K562 (cell line): ENCODE data around the gene CAMK2N1. TPM values are rescaled to one million over a fixed set of nuclear protein-coding genes. Genes with fewer than 3 reads are reported as not detected.

Experiments used
- C11orf30 ChIP-seq: fragments of 450-650 bp; IDR thresholded peaks from 2 replicates; pipeline ENCODE4 v1.6.1; 2016; ENCODE audit warnings: low read depth, mild to moderate bottlenecking
- CTBP1 ChIP-seq: fragments of 450-650 bp; IDR thresholded peaks from 2 replicates; pipeline ENCODE4 v1.6.1; 2016; ENCODE audit warnings: borderline replicate concordance
- E2F4 ChIP-seq: sonication (generic); formaldehyde crosslinking; IDR thresholded peaks from 2 replicates; pipeline ENCODE4 v1.8.0; 2022; ENCODE audit warnings: mild to moderate bottlenecking, low read depth, missing genetic modification reagents
- E2F5 ChIP-seq: sonication (generic); formaldehyde crosslinking; IDR thresholded peaks from 2 replicates; pipeline ENCODE4 v1.8.0; 2022; ENCODE audit warnings: mild to moderate bottlenecking, missing genetic modification reagents
- FOXA1 ChIP-seq: fragments of 450-650 bp; IDR thresholded peaks from 2 replicates; pipeline ENCODE4 v1.6.1; 2016; ENCODE audit warnings: mild to moderate bottlenecking, borderline replicate concordance
- FOXA3 ChIP-seq, 2 experiments: fragments of 450-650 bp in 1 of 2; sonication (generic) in 1 of 2; formaldehyde crosslinking; IDR thresholded peaks in 1 of 2; conservative IDR thresholded peaks in 1 of 2; 2 replicates each; pipeline versions ENCODE4 v1.4.0 to v1.8.0; 2020 to 2022; ENCODE audit warnings: mild to moderate bottlenecking in 2 of 2, missing genetic modification reagents in 1 of 2
- GTF2A2 ChIP-seq: IDR thresholded peaks from 2 replicates; pipeline ENCODE4 v1.6.1; 2016; ENCODE audit warnings: mild to moderate bottlenecking, missing genetic modification characterization, missing compliant biosample characterization
- HNRNPUL1 ChIP-seq: fragments of 200-400 bp; formaldehyde crosslinking; IDR thresholded peaks from 2 replicates; pipeline ENCODE4 v1.6.1; 2017; ENCODE audit warnings: low read length
- KDM5B ChIP-seq: fragments of 200-600 bp; sonication (generic); IDR thresholded peaks from 2 replicates; pipeline ENCODE4 v1.6.1; 2012; ENCODE audit warnings: low read depth, mild to moderate bottlenecking, moderate library complexity, low read length, control low read depth, inconsistent platforms; ENCODE audit not compliant: insufficient replicate concordance
- KLF6 ChIP-seq: fragments of 250-450 bp; sonication (Bioruptor Pico); IDR thresholded peaks from 2 replicates; pipeline ENCODE4 v1.4.0; 2020; ENCODE audit warnings: mild to moderate bottlenecking, moderate library complexity, borderline replicate concordance
- NCOA1 ChIP-seq: fragments of 450-650 bp; IDR thresholded peaks from 2 replicates; pipeline ENCODE4 v1.6.1; 2016; ENCODE audit warnings: low read depth
- PBX2 ChIP-seq, 2 experiments: IDR thresholded peaks in 1 of 2; conservative IDR thresholded peaks in 1 of 2; 2 replicates each; pipeline ENCODE4 v1.6.1; 2016; ENCODE audit warnings: low read depth in 2 of 2, mild to moderate bottlenecking in 1 of 2, missing compliant biosample characterization in 1 of 2, missing genetic modification characterization in 1 of 2, moderate library complexity in 1 of 2
- PHB ChIP-seq: fragments of 250-450 bp; sonication (Bioruptor Pico); IDR thresholded peaks from 2 replicates; pipeline ENCODE4 v1.5.0; 2021
- RUNX1 ChIP-seq: sonication (generic); IDR thresholded peaks from 2 replicates; pipeline ENCODE4 v1.6.1; 2016; ENCODE audit warnings: antibody characterized with exemption, low read depth
- SETDB1 ChIP-seq: IDR thresholded peaks from one replicate; pipeline ENCODE4 v1.6.1; 2012; ENCODE audit warnings: low read length, control low read depth, inconsistent platforms
- SMARCA4 ChIP-seq: fragments of 450-650 bp; IDR thresholded peaks from 2 replicates; pipeline ENCODE4 v1.6.1; 2016
- SREBF2 ChIP-seq: sonication (generic); formaldehyde crosslinking; IDR thresholded peaks from 2 replicates; pipeline ENCODE4 v1.4.0; 2020; ENCODE audit warnings: mild to moderate bottlenecking, missing genetic modification reagents
- SRSF3 ChIP-seq: fragments of 200-400 bp; formaldehyde crosslinking; IDR thresholded peaks from 2 replicates; pipeline ENCODE4 v1.6.1; 2016; ENCODE audit warnings: mild to moderate bottlenecking, low read length, moderate library complexity; ENCODE audit not compliant: insufficient read depth
- ZKSCAN1 ChIP-seq: fragments of 150-350 bp; IDR thresholded peaks from 2 replicates; pipeline ENCODE4 v1.6.1; 2016; ENCODE audit warnings: low read depth, low read length
- ZNF165 ChIP-seq: fragments of 250-450 bp; sonication (Bioruptor Pico); IDR thresholded peaks from 2 replicates; pipeline ENCODE4 v1.4.0; 2020; ENCODE audit warnings: borderline replicate concordance
- ZNF408 ChIP-seq: fragments of 250-450 bp; sonication (Bioruptor Pico); IDR thresholded peaks from 2 replicates; pipeline ENCODE4 v1.4.0; 2020; ENCODE audit warnings: low read depth, mild to moderate bottlenecking, moderate library complexity
- ZNF436 ChIP-seq: fragments of 250-450, 450-650 bp; sonication (Bioruptor Pico); formaldehyde crosslinking; IDR thresholded peaks from 2 replicates; pipeline ENCODE4 v1.7.0; 2020; ENCODE audit warnings: mild to moderate bottlenecking
- polyA plus RNA-seq, 8 experiments: library from polyadenylated mRNA; depleted of rRNA in 4 of 8; stranded (reverse) in 5 of 8; unstranded in 3 of 8; fragments of >200 nt; fragmentation: Nextera tagmentation in 2 of 8; fragmentation: Illumina TruSeq in 1 of 8; extraction: Ambion mirVana in 2 of 8; extraction: Trizol in 1 of 8; gene quantifications; 2 replicates each; pipeline versions ENCODE4 v1.2.1 to v1.2.3, GENCODE V29; 2011 to 2014; ENCODE audit warnings: inconsistent platforms in 1 of 8, missing spikeins in 1 of 8
- total RNA-seq, 7 experiments: library from RNA; depleted of rRNA in 6 of 7; stranded (reverse); fragments of >200 nt in 6 of 7; fragmentation: Illumina TruSeq in 2 of 7; extraction: Trizol in 2 of 7; gene quantifications; 2 replicates each; pipeline versions ENCODE4 v1.2.1 to v1.2.3, GENCODE V29; 2011 to 2021; ENCODE audit warnings: low replicate concordance in 1 of 7

The CAMK2N1 gene
- total and polyA plus RNA-seq, 9 of the 15 experiments (the other 6 are each of a cell fraction or from before 2014, with no cell fraction given), result 0.09 to 1.4 (median 0.34) TPM

- TF ChIP-seq FOXA1 (no peak), RUNX1 (no peak), NCOA1 (peak; percentile 72), HNRNPUL1 (no peak), ZNF165 (CRISPR knock-in tag) (no peak), KDM5B (peak; percentile 56), SRSF3 (no peak), C11orf30 (peak; percentile 99), E2F5 (CRISPR knock-in tag) (peak; percentile 61; the same call in 1 of the 2 replicates), SETDB1 (no peak), SMARCA4 (no peak), KLF6 (no peak), PHB (CRISPR knock-in tag) (peak; percentile 71; the same call in 1 of the 2 replicates), ZKSCAN1 (0 out of 2 replicates have a peak, but pooled peaks have one; percentile 65), E2F4 (CRISPR knock-in tag) (peak; percentile 52; the same call in 1 of the 2 replicates), SREBF2 (CRISPR knock-in tag) (no peak), ZNF408 (CRISPR knock-in tag) (no peak), GTF2A2 (tag) (0 out of 2 replicates have a peak, but pooled peaks have one; percentile 26), PBX2 (CRISPR knock-in tag; IDR thresholded peaks at IDR 0.05; ENCODE audit: low read depth) (no peak), PBX2 (tag; conservative IDR thresholded peaks at IDR 0.05; ENCODE audit: low read depth) (no peak), CTBP1 (peak; percentile 63), FOXA3 (CRISPR knock-in tag; conservative IDR thresholded peaks at IDR 0.05 in 1 of 2, IDR thresholded peaks at IDR 0.05 in 1 of 2) (no peak; a peak in 1 of 4 replicates), ZNF436 (CRISPR knock-in tag) (no peak)
Measured at GRCh38 chr1:20507564-20508410, 21.8 kb upstream of the CAMK2N1 start, which contains the start of gene MUL1 (continued).
